Urinary bladder (tissue), 4 donors: ENCODE results near the gene MCOLN3. TPM values are rescaled to one million over a fixed set of nuclear protein-coding genes. Genes with fewer than 3 reads are reported as not detected.
"Not testable (repeated sequence)": the region's sequence is repeated elsewhere in the genome, so short reads cannot be mapped to it uniquely, and the experiment has no call there.

ENCODE experiments used
- DNase-seq: peaks from one replicate; pipeline ENCODE4 v3.0.0-alpha.2; 2015; ENCODE audit errors: extremely low spot score
- H3K27ac ChIP-seq: one replicate; pipeline ENCODE4 v1.5.1; 2013; ENCODE audit warnings: low read depth, mild to moderate bottlenecking, moderate library complexity
- H3K36me3 ChIP-seq: one replicate; pipeline ENCODE4 v1.6.1; 2013; ENCODE audit warnings: mild to moderate bottlenecking, moderate library complexity; ENCODE audit not compliant: insufficient read depth
- H3K4me1 ChIP-seq: one replicate; pipeline ENCODE4 v1.6.1; 2013; ENCODE audit warnings: mild to moderate bottlenecking, moderate library complexity; ENCODE audit not compliant: insufficient read depth
- H3K4me3 ChIP-seq: one replicate; pipeline ENCODE4 v1.5.1; 2013; ENCODE audit warnings: low read depth, low read length
- WGBS: extraction: QIAGEN DNeasy Blood & Tissue Kit; methylation state at CpG from one replicate; pipeline ENCODE4 v1.1.7; 2013; 5-methylcytosine and 5-hydroxymethylcytosine counted together
- polyA plus RNA-seq: library from polyadenylated mRNA; stranded (reverse); fragments of 200-250 nt; gene quantifications from one replicate; pipeline ENCODE4 v1.2.3, GENCODE V29; 2013
- total RNA-seq: library from RNA; depleted of rRNA; stranded (reverse); fragments of >200 nt; gene quantifications from one replicate; pipeline ENCODE4 v1.2.3, GENCODE V29; 2014
- donor health status: healthy with polysubstance abuse.
- donor health status: healthy.

The MCOLN3 gene
- total and polyA plus RNA-seq, 2 donors, result 0.67 to 3.0 TPM

DNA sequence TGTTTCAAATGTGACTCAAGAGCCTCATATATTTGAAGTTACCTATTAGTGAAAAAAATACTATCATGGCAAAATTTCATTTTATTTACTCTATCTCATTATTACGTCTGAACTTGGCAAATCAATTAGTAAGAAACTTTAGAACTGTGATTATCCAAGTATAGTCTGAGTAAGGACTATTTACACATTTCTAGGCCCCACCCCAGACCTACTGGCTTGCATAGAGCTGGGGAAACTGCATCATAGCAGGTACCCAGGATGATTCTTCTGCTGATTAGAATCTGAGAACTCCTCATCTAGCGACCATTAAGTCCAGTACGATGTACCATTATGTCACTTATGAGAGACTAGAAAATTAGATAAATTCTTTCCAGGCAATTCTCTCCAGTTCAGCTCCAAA, 20.1 kb downstream of the MCOLN3 start:
- DNase-seq, result no peak
- Histone ChIP-seq H3K27ac (no peak overlapping the region), H3K4me1 (no peaks in the 10 kb centered on the region), H3K36me3 (no peaks in the 10 kb centered on the region), H3K4me3 (no peak overlapping the region)
- WGBS, result 83% methylated on average over 3 of the region's 3 CpGs

GRCh38 chr1:85027242-85027983, 20.9 kb downstream of the MCOLN3 start:
- Histone ChIP-seq H3K27ac (no peak overlapping the region), H3K4me1 (no peaks in the 10 kb centered on the region), H3K4me3 (no peak overlapping the region), H3K36me3 (no peaks in the 10 kb centered on the region)
- WGBS, result 84% methylated on average over 5 of the region's 5 CpGs
- DNase-seq, result no peak

DNA sequence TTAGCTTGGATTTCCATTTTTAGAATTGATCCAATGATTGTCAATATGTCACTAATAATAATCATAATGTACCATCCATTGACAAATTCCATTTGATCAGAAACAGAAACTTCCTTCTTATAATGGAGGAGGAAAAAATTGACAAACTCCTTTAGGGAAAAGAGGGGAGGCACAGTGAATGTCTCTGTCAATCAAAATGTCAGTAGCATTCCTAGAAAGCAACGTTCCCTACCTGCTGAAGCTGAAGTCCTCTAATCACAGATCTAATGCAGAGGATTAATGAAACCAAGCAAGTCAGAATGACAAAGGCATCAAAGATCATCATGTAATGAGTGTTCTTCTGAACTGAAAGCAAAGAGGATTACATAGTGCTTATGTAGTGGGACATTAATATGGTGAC, 22.4 kb downstream of the MCOLN3 start:
- no peaks in the 10 kb centered on the region for H3K4me1 ChIP-seq
- 59% methylated on average over 1 of the region's 1 CpG for WGBS
- no peak overlapping the region for H3K4me3 ChIP-seq
- no peak overlapping the region for H3K27ac ChIP-seq
- no peaks in the 10 kb centered on the region for H3K36me3 ChIP-seq
- DNase-seq, result no peak

DNA sequence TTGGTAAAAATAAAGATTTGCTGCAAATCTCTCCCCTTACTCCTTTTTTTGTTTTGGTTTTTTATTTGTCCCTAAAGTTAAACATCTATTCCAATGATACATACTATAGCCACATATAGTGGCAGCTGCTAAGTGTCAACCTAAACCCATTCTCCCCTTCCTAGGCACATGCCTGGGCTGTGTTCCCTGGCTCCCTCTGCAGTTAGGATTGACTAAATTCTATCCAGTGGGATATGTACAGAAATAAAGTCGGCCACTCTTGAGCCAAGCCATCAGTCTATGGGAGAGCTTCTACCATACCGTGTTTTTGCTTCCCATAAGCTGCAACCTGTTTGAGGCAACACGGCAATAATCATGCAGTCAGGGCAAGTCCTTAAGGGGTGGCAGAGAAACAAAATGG, 23.6 kb downstream of the MCOLN3 start:
- WGBS, result 91% methylated on average over 3 of the region's 3 CpGs
- Histone ChIP-seq H3K4me1 (no peaks in the 10 kb centered on the region), H3K4me3 (no peak overlapping the region), H3K36me3 (no peaks in the 10 kb centered on the region), H3K27ac (no peak overlapping the region)
- DNase-seq, result no peak

DNA sequence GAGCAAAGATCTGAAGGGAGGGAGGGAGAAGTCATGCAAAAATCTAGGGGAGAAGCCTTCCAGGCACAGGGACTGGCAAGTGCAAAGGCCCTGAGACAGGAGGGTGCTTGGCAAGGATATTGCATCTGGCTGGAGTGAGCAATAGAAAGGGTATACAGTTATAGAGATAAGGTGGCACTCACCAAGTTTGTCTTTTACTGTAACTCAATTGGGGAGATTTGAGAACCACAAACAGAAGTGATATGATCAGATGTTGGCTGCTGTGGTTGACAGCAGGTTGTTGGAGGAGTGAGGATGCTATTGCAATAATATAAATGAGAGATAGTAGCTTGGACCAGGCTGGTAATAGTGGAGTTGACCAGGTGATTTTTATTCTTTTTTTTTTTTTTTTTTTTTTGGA, 25.6 kb downstream of the MCOLN3 start:
- Histone ChIP-seq H3K4me1 (no peaks in the 10 kb centered on the region), H3K4me3 (no peak overlapping the region)
- DNase-seq, result no peak

GRCh38 chr1:85019994-85020393, 28.3 kb downstream of the MCOLN3 start:
- Histone ChIP-seq H3K36me3 (no peaks in the 10 kb centered on the region), H3K27ac (no peak overlapping the region), H3K4me1 (no peaks in the 10 kb centered on the region), H3K4me3 (no peak overlapping the region)
- no peak for DNase-seq
- WGBS, result 60% methylated on average over 4 of the region's 4 CpGs

More for the DNA sequence above, 25.6 kb downstream of the MCOLN3 start:
- no peaks in the 10 kb centered on the region for H3K36me3 ChIP-seq
- no peak overlapping the region for H3K27ac ChIP-seq

DNA sequence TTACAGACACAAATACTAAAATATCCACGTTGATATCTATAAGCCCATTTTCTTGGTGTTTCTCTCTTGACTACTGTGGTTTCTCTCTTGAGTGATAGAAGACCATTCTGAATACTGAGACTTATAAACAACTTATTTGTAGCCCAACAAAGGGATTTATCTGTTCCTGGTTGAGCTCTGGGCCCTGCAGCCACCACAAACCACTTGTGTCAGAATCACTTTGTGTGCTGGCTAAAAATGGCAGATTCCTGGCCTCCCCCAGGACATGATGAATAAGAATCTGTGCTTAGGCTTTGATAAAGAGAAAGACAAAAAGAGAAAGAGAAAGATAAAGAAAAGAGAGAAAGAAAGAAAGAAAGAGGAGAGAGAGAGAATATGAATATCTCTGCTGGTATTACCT, 32.5 kb downstream of the MCOLN3 start:
- H3K36me3 ChIP-seq, result no peaks in the 10 kb centered on the region
- WGBS, result 86% methylated on average over 1 of the region's 1 CpG
- no peak for DNase-seq
- H3K4me3 ChIP-seq, result no peak overlapping the region
- no peak overlapping the region for H3K27ac ChIP-seq
- H3K4me1 ChIP-seq, result no peaks in the 10 kb centered on the region

DNA sequence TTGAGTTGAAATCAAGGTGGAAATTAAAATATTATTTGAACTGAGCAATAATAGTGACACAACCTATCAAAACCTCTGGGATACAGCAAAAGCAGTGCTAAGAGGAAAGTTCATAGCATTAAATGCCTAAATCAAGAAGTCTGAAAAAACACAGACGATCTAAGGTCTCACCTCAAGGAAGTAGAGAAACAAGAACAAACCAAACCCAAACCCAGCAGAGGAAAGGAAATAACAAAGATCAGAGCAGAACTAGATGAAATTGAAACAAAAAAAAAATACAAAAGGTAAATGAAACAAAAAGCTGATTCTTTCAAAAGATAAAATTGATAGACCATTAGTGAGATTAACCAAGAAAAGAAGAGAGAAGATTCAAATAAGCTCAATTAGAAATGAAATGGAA, 42.7 kb downstream of the MCOLN3 start:
- 84% methylated on average over 1 of the region's 1 CpG for WGBS
- not testable (repeated sequence) for H3K4me1 ChIP-seq, H3K4me3 ChIP-seq, DNase-seq, H3K27ac ChIP-seq, H3K36me3 ChIP-seq

DNA sequence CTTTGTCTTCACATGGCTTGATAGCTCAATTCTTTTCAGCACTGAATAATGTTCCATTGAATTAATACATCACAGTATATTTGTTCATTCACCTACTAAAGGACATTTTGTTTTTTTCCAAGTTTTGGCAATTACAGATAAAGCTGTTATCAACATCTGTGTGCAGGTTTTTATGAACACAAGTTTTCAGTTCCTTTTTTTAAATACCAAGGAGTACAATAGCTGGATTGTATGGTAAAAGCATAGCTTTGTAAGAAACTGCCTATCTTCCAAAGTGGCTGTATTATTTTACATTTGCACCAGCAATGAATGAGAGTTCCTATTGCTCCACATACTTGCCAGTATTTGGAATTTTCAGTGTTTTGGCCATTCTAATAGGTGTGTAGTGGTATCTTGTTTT, 46.6 kb downstream of the MCOLN3 start:
- no peaks in the 10 kb centered on the region for H3K36me3 ChIP-seq
- no peak for DNase-seq
- peaks cover 4% of the 10 kb centered on the region for H3K4me1 ChIP-seq
- H3K27ac ChIP-seq, result no peak overlapping the region
- no peak overlapping the region for H3K4me3 ChIP-seq

DNA sequence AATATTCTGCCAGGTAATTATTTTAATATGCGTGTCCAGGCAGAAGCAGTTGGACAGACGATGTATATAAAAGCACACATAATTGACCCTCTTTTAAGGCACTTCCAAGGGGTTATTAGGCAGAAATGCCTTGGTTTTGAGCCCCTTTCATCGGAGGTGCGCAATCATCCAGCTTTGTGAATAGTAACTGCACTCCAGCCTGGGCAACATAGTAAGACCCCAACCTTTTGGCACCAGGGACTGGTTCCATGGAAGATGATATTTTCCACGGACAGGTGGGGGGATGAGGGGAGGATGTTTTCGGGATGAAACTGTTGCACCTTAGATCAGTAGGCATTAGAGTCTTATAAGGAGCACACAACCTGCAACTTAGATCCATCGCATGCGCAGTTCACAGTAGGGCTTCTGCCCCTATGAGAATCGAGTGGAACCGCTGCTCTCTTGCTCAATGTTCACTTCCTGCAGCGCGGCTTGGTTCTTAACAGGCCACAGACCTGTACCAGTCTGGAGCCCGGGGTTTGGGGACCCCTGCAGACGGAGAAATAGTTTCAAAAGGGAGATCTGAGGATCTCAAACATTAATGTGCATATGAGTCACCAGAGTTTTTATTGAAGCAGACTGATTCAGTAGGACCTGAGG, 49.5 kb downstream of the MCOLN3 start:
- peaks cover 4% of the 10 kb centered on the region for H3K4me1 ChIP-seq
- no peaks in the 10 kb centered on the region for H3K36me3 ChIP-seq
- no peak overlapping the region for H3K27ac ChIP-seq
- DNase-seq, result no peak
- WGBS, result 35% methylated on average over 14 of the region's 14 CpGs
- H3K4me3 ChIP-seq, result no peak overlapping the region

GRCh38 chr1:84997667-84998600, 50.4 kb downstream of the MCOLN3 start:
- H3K27ac ChIP-seq, result no peak overlapping the region
- WGBS, result 1% methylated on average over 58 of the region's 58 CpGs
- H3K4me1 ChIP-seq, result peaks cover 4% of the 10 kb centered on the region
- DNase-seq, result no peak
- H3K36me3 ChIP-seq, result no peaks in the 10 kb centered on the region
- H3K4me3 ChIP-seq, result peak overlapping the region; percentile 67

- Histone ChIP-seq H3K27ac (no peak within 1 kb of the TSS), H3K4me3 (peak within 1 kb of the TSS; percentile 67), H3K36me3 (no peaks in the 10 kb centered on the region), H3K4me1 (peaks cover 4% of the 10 kb centered on the region)
- no peak for DNase-seq
- under 1% methylated on average over 87 of the region's 87 CpGs for WGBS
Measured at GRCh38 chr1:84996846-84997666, 51.2 kb downstream of the MCOLN3 start, which contains the start of gene MCOLN2. MCOLN2 (minus strand) TSS chr1:84997113; CDS start chr1:84996872, 241 bp downstream.
